GM18499 (cell line): ENCODE results near the gene PCSK4.
"Not testable (repeated sequence)": the region's sequence is repeated elsewhere in the genome, so short reads cannot be mapped to it uniquely, and the experiment has no call there.

Source experiments
- ATAC-seq: cut with Tn5 transposase; IDR thresholded peaks from one replicate; pipeline ENCODE4 v1.9.1; 2021; ENCODE audit warnings: moderate number of reproducible peaks; ENCODE audit not compliant: insufficient read depth, unreplicated experiment

PCSK4 gene

DNA sequence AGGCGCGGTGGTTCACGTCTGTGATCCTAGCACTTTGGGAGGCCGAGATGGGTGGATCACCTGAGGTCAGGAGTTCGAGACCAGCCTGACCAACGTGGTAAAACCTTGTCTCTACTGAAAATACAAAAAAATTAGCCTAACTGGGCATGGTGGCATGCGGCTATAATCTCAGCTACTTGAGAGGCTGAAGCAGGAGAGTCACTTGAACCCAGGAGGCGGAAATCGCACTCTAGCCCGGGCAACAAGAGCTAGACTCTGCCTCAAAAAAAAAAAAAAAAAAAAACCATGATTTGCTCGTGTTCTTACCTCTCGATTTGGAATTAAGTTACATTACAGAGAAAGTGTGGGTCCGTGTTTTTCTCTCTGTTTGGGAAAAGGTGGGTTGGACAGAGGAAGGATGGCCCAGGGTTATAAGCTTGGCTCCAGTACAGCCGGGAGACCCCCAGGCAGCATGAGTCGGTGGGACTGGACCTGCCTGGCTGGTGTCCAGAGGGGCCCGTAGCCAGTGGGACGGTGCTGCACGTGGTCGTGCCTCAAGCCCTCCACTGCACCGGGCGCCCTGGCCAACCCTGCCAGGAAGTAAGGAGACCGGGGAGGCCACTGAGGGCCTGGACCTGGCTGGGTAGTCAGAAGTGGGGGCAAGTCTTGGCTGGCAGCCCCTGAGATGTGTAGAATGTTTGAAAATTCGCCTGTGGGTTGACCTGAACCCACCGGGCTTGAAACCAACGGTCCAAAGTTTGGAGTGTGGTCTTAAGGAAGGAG is 48.3 kb downstream of the PCSK4 start:
- ATAC-seq, result no peak

DNA sequence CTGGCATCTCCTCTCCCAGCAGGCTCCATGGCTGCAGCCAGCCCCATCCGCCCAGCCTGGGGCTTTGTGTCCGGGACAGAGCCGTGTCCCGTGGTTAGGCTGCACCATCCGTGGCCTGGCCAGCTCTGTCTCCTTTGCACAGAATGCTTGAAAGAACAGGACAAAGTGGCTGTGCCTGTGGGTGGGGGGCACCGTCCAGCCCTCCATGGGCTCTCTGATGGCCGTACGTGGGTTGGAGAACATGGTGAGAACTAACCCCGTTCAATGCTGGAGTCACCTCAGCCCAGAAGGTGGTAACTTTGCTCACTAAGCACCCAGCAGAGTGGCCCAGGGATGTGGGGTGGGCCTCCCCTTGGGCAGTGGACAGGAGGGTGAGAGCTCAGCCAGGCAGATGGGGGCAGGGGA is 49.1 kb downstream of the PCSK4 start:
- ATAC-seq, result no peak

DNA sequence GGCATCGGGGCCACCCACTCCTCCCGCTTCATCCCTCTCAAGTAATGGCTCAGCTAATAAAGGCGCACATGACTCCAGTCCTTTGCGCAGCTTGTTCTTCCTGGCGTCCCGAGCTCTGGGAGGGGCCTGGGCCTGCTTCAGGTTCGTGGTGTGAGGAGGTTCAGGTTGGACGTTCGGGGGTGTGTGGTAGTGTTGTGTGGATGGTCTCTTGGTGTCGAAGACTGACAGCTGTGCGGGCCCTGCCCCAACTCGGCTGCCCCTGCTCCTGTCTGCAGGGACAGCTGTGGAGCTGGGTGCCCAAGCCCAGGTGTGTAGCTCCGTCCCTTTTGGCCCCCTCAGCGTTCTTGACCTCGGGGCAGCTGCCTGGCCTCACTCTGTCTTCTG is 49.7 kb downstream of the PCSK4 start:
- no peak for ATAC-seq

DNA sequence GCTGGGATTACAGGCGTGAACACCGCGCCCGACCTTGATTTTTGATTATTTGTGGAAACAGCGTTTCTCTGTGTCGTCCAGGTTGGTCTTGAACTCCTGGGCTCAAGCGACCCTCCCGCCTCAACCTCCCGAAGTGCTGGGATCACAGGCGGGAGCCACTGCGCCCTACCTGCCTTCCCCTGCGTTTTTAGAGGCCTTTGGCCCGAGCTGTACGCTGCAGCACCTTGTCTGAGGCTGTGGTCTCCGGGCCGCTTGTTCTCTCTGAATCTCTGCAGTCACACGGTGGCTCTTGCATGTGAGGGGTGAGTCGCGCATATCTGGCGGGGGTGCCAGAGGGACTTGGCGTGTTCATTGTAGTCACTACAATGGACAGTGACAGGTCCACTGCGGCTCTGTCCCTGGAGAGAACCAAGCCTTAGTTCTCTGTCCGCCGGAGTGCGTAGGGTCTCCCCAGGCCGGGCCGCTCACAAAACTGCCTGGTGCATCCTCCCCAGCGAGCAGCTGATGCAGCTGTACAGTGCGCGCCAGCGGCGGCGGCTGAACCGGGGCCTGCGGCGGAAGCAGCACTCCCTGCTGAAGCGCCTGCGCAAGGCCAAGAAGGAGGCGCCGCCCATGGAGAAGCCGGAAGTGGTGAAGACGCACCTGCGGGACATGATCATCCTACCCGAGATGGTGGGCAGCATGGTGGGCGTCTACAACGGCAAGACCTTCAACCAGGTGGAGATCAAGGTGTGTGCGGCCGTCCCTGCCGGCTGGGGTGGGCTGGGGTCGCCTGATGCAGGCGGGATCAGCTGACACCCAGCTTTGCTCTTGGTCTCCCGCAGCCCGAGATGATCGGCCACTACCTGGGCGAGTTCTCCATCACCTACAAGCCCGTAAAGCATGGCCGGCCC is 50.4 kb downstream of the PCSK4 start:
- ATAC-seq, result not testable (repeated sequence)

DNA sequence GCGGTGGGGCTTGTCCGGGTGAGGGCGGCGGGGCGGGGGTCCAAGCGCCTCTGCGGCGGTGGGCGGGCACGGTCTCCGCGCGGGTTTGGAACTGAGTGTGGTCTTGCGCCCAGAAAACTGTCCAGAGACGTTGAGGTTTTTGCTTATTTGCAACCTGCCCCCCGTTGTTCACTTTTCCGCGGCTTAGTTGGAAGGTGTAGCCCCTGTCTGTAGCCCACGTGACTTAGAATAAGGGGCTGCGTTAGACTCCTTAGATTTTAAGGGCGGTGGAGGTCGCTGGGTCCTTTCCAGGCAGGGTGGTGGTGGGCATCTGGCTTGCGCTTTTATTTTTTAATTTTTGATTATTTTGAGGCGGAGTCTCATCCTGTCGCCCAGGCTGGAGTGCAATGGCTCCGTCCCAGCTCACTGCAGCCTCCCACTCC is 51.2 kb downstream of the PCSK4 start:
- no peak for ATAC-seq

DNA sequence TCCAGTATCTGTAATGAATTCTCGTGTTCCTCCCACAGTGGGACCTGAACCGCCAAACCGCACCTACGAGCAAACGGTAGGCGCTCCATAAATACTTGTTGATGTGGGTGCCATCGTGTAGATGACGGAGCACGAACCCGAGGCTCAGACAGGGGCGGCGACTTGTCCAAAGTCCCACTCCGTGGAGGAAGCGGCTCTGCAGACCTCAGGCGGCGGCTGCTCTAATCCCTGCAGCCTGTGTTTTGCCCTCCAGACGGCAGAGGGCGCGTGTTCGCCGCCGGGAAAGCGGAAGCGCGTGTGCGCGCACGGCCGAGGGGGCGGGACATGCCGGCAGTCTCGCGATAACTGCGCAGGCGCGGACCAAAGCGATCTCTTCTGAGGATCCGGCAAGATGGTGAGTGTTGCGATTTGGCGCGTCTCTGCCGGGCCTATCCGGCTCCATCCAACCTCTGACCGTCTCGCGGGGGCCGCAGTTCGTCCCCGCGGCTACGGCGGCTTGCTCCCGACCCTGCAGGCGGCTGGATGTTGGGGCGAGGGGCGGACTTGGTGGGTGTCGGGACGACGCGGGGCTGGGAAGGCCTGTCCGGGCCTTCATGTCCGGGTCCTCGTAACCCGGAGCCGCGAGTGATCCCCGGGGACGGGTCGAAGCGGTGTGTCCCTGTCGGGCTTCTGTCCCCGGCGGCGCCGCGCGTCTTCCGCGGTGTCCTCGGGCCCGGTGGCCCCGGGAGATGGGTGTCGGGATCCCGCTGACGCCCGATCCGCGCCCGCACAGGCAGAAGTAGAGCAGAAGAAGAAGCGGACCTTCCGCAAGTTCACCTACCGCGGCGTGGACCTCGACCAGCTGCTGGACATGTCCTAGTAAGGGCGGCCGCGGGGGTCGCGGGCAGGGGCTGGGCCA is 51.9 kb downstream of the PCSK4 start, which contains the start of gene RPS15:
TSS of gene RPS15 (plus strand) at position 362 of the 898 bp plus-strand sequence. CDS start at position 392, 30 bp downstream.
- ATAC-seq, result peak; percentile 46

DNA sequence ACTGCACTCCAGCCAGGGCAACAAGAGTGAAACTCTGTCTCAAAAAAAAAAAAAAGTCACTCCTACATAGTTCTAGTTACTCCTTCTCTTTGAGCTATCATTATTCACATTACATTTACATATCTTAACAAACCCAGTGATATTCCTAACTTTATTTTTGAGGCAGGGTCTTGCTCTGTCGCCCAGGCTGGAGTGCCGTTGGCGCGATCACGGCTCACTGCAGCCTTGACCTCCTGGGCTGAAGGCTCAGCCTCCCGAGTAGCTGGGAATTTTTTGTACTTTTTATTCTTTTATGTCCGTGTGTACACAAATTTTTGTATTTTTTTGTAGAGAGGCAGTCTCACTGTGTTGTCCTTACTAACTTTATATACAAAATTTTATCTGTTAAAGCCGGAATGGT is 52.5 kb downstream of the PCSK4 start:
- no peak for ATAC-seq

DNA sequence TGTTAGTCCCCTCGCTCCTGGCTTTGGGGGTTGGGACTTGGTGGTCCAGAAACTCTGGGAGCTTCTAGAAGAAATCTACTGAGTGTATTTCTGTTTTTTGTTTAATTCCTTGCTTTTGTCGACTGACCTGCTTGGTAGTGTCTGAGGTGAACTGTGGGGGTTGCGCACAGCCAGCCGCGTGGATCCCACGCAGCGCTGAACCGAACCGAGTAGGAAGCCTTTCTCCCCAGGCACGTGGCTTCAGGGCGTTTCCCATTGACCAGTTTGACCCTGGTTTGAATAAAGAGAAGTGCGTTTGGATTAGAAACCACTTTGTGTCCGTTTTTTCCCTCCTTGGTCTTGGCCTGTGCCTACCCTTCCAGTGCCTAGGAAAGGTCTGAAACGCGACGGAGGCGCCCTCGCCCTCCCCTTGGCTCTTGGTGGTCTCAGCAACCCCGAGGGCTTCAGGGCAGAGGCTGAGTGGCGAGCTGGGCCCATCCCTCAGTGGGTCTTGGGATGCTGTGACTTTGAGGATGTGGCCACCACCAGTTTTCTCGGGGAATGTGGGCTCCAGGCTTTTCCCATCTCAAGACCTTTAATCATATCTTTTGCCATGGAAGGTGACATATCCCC is 54.7 kb downstream of the PCSK4 start:
- no peak for ATAC-seq

DNA sequence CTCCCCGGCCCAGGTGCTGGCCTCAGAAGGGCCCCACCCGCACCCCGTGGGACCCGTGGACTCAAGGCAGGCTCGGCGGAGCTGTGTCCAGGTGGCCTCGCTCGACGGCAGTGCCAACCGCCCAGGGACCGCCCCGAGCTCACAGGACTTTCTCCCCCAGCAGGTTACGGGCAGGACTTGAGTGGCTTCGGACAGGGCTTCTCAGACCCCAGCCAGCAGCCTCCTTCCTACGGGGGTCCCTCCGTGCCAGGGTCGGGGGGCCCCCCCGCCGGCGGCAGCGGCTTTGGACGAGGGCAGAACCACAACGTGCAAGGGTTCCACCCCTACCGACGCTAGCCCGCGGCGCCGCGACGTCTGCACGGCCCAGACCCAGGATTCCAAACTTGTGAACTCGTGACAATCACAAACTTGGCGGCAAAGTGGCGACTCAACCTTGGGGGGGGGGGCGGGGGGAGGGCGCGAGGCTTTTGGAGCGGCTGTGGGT is 55.5 kb downstream of the PCSK4 start:
- ATAC-seq, result no peak

DNA sequence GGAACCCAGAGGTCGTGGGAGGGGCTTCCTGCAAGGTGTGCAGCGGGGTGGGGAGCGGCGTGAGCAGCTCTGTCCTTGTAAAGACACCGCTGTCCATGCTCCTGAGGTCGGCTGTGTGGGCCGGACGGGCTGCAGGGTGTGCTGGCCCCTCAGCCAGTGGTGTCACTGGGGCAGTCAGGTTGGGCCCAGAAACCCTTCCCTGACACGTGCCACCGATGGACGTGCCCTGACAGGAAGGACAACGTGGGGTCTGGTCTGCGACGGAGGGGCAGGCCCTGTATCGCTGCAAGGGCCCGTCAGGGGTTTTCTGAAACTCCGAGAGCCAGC is 56.1 kb downstream of the PCSK4 start:
- ATAC-seq, result no peak

DNA sequence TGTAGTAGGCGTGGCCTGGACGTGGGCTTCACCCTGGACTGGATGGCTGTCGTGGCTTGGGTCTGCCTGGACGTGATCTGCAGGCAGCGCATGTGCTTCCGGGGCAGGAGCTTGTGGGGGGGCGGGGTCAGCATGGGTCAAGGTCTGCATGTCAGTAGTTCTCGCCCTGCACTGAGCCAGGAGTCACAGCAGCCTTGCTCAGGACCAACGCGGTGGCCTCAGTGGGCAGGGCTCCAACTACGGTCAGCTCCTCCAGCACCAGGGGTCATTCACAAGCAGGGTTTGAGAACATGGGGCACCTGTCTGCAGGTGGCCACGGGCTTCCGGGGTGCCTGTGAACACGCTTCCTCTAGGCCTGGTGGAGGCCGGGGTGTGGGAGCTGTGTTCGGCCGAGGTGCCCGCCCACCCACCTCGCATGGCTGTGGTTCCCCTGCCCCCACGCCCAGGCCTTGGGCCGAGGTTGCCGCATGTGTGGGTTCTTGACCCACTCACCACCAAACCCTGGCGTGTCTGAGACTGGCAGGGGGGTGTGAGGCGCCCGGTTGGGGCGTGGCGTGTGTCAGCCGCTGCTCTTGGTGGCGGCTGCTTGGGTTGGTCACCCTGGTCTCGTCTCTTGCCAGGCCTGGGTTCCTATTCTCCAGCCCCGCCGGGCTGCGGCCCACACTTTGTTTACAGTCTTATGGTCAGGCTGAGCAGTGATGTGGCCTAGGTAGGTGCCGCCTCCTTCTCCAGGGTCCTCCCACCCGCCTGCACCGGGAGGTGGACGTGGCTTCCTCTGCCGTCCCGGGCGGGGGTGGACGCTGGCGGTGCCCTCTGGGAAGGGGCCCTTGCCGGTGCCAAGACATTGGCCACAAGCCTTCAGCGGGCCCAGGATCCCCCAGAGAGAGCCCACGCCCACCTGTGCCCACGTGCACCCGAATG is 56.8 kb downstream of the PCSK4 start:
- no peak for ATAC-seq

DNA sequence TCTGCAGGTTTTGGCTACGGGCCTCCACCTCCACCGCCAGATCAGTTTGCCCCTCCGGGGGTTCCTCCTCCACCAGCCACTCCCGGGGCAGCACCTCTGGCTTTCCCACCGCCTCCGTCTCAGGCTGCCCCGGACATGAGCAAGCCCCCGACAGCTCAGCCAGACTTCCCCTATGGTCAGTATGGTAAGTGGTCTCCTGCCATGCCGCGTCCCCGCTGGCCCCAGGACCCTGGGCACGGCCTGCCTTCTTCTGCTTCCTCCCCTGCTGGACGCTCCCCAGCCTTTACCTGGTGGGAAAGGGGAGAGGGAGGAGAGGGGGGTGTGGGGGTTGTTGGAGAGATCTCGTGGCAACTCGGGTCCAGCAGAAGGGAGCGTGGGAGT is 57.7 kb downstream of the PCSK4 start:
- no peak for ATAC-seq

DNA sequence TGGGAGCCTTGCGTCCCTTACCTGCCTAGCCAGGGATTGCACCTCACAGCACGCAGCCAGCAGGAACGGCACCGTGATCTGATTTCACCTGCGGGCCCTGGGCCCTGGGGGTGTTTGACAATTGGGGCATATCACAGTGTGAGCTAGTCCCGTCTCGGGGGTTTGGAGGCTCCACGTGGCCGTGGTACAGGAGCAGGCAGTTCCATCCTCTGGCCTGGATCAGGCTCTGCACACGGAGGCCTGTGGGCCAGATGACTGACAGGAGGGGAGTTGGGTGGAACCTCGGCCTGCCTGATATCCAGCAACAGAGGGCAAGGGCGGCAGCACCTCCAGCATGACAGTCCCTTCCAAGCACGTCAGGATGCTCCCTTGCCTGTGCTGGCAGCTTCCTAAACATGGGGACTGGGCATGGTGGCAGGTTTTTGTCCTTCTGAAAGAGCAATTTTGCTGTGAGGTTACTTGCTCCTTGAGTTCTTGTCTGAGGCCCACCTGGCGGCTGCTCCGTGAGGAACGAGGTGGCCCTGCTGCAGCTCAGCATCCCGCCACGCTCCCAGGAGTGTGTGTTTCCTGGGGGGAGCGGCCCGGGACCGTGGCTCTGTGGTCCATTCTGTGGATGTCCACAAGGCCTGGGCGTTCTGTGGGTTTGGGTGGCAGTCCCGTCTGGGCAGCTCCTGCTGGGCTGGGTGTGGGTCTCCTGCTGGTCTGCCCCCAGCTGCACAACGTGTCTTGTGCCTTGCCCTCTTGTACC is 58.2 kb downstream of the PCSK4 start:
- ATAC-seq, result no peak
